Tibial nerve (tissue), 4 donors: ENCODE measurements around the gene DGKI.

ENCODE experiments used
- CTCF ChIP-seq, 5 experiments: fragments of 200-600 bp in 3 of 5; fragments of 450-650 bp in 2 of 5; sonication (generic) in 3 of 5; IDR thresholded peaks; one replicate each; pipeline ENCODE4 v1.5.1; 2016 to 2019; ENCODE audit warnings: antibody characterized with exemption in 5 of 5, mild to moderate bottlenecking in 3 of 5, moderate library complexity in 2 of 5
- EP300 ChIP-seq, 2 donors: sonication (generic); formaldehyde crosslinking; IDR thresholded peaks; one replicate each; pipeline ENCODE4 v1.6.1; 2017; ENCODE audit warnings: antibody characterized with exemption in 2 of 2, mild to moderate bottlenecking in 1 of 2
- POLR2A ChIP-seq, 2 donors: fragments of 450-650 bp; IDR thresholded peaks; one replicate each; pipeline ENCODE4 v1.6.1; 2017; ENCODE audit warnings: antibody characterized with exemption in 2 of 2, mild to moderate bottlenecking in 2 of 2, moderate library complexity in 2 of 2

- no peak for TF ChIP-seq POLR2A (IDR thresholded peaks at IDR 0.05)
- TF ChIP-seq CTCF (IDR thresholded peaks at IDR 0.05) = no peak
- TF ChIP-seq EP300 (IDR thresholded peaks at IDR 0.05) = no peak
Measured at GRCh38 chr7:137696988-137697387, 149.8 kb downstream of the DGKI start.
